HG02763 (cell line): ENCODE data around the gene LRRC18.

Experiments used
- ATAC-seq: cut with Tn5 transposase; IDR thresholded peaks from one replicate; pipeline ENCODE4 v1.9.1; 2021; ENCODE audit warnings: mild to moderate bottlenecking, moderate library complexity; ENCODE audit not compliant: unreplicated experiment

LRRC18 gene

GRCh38 chr10:48939790-48940325, at the start of gene LRRC18:
Gene LRRC18, minus strand, starts transcription at chr10:48939840. Its CDS starts 25,685 bp downstream, at chr10:48914155.
- ATAC-seq: no peak

GRCh38 chr10:48985621-48986158, 46.0 kb upstream of the LRRC18 start:
- no peak for ATAC-seq

GRCh38 chr10:48983648-48984351, 44.2 kb upstream of the LRRC18 start:
- no peak for ATAC-seq

GRCh38 chr10:48982584-48982983, 42.9 kb upstream of the LRRC18 start:
- no peak for ATAC-seq

GRCh38 chr10:48981310-48981907, 41.8 kb upstream of the LRRC18 start:
- no peak for ATAC-seq

GRCh38 chr10:48978318-48978717, 38.7 kb upstream of the LRRC18 start:
- ATAC-seq: no peak

- no peak for ATAC-seq
Observed at GRCh38 chr10:48976196-48976595, 36.6 kb upstream of the LRRC18 start.

GRCh38 chr10:48974510-48975156, 35.0 kb upstream of the LRRC18 start:
- ATAC-seq: no peak

GRCh38 chr10:48973065-48973464, 33.4 kb upstream of the LRRC18 start:
- no peak for ATAC-seq

- ATAC-seq: no peak
Observed at GRCh38 chr10:48970654-48971053, 31.0 kb upstream of the LRRC18 start.

- ATAC-seq: no peak
Observed at GRCh38 chr10:48970046-48970445, 30.4 kb upstream of the LRRC18 start.

- no peak for ATAC-seq
Observed at GRCh38 chr10:48968036-48968435, 28.4 kb upstream of the LRRC18 start.

GRCh38 chr10:48965460-48965859, 25.8 kb upstream of the LRRC18 start:
- no peak for ATAC-seq

- ATAC-seq: no peak
Observed at GRCh38 chr10:48964038-48964437, 24.4 kb upstream of the LRRC18 start.

GRCh38 chr10:48958598-48959190, 19.1 kb upstream of the LRRC18 start:
- ATAC-seq: no peak

GRCh38 chr10:48957361-48958151, 17.9 kb upstream of the LRRC18 start:
- ATAC-seq: no peak

- no peak for ATAC-seq
Observed at GRCh38 chr10:48951707-48952106, 12.1 kb upstream of the LRRC18 start.

GRCh38 chr10:48948470-48949037, 8.9 kb upstream of the LRRC18 start:
- ATAC-seq: no peak

GRCh38 chr10:48947690-48948469, 8.2 kb upstream of the LRRC18 start:
- ATAC-seq: no peak
